ENCODE measurements around the gene CREB3L2.

DNA sequence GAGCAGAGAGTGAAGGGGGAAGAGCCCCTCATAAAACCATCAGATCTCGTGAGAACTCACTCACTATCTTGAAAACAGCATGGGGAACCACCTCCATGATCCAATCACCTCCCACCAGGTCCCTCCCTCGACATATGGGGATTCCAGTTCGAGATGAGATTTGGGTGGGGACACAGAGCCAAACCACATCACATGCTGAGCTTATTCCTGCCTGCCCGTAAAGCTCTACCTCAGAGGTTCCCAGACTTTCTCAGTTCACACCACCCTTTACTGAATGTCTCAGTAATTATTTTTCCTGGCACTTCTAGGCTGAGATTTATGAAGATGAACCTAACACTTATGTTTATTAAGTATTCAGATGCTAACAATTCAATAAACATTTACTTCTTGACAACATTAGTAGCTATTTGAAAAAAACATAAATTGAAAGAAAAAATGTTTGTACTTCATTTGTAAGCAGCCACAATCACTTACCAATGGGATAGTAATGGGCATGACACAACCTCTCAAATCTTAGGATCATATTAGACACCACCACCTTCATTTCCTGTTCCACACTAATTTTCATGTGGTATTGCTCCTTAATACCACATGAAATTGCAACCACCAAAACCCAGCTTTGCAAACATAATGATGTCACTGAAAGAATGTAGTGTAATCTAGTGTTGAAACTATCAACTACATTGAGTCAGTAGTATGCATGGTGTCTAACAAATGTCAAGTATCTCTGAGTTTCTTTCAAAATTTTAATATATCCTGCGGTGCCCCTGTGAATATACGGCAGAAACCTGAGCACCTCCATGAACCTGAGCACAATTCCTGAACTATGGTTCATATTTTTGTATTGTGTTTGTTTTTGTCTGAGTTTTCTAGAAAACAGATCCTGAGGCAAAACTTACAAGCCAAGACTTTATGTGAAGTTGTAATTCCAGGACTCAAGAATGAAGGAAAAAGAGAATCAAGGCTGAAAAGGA lies 150.6 kb downstream of the CREB3L2 start:
- TF ChIP-seq POLR2A (IDR thresholded peaks at IDR 0.05) (no peak), POLR2AphosphoS5 (IDR thresholded peaks at IDR 0.05) (no peak)
- TF ChIP-seq, protein P1, sequence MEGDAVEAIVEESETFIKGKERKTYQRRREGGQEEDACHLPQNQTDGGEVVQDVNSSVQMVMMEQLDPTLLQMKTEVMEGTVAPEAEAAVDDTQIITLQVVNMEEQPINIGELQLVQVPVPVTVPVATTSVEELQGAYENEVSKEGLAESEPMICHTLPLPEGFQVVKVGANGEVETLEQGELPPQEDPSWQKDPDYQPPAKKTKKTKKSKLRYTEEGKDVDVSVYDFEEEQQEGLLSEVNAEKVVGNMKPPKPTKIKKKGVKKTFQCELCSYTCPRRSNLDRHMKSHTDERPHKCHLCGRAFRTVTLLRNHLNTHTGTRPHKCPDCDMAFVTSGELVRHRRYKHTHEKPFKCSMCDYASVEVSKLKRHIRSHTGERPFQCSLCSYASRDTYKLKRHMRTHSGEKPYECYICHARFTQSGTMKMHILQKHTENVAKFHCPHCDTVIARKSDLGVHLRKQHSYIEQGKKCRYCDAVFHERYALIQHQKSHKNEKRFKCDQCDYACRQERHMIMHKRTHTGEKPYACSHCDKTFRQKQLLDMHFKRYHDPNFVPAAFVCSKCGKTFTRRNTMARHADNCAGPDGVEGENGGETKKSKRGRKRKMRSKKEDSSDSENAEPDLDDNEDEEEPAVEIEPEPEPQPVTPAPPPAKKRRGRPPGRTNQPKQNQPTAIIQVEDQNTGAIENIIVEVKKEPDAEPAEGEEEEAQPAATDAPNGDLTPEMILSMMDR (IDR thresholded peaks at IDR 0.05), result no peak
